PC-3 (cell line): ENCODE measurements around the gene SLCO2A1. TPM values are rescaled to one million over a fixed set of nuclear protein-coding genes. Genes with fewer than 3 reads are reported as not detected.

ENCODE experiments used
- ATAC-seq: fragments of 200-7000 bp; cut with Tn5 transposase; 2 replicates; pipeline ENCODE4 v1.9.1; 2020; ENCODE audit warnings: mild to moderate bottlenecking, moderate library complexity
- BruUV-seq: library from RNA; stranded (reverse); fragments of 400-500 nt; replicated peaks from 2 replicates; lab custom pipeline; 2021; lab: Mats Ljungman, UMichigan
- CTCF ChIA-PET: fragments of 300-600 bp; sonication (Branson Sonifier 250); formaldehyde crosslinking; loops from one replicate; lab custom pipeline; 2022; ENCODE audit warnings: antibody characterized with exemption; lab: Charles Lee
- POLR2A ChIA-PET: fragments of 300-600 bp; sonication (Branson Sonifier 250); formaldehyde crosslinking; loops from one replicate; lab custom pipeline; 2022; ENCODE audit warnings: antibody characterized with exemption; ENCODE audit not compliant: unreplicated experiment; lab: Charles Lee
- DNase-seq: peaks from one replicate; pipeline ENCODE4 v3.0.0-alpha.2; 2015
- H2AFZ ChIP-seq: fragments of 300-600 bp; sonication (generic); 2 replicates; pipeline ENCODE4 v1.6.0; 2016; ENCODE audit warnings: antibody characterized with exemption, low read length
- H3F3A ChIP-seq: fragments of 300-600 bp; sonication (generic); one replicate; pipeline ENCODE4 v1.6.0; 2017; ENCODE audit warnings: antibody characterized with exemption, low read length, control low read depth, mild to moderate bottlenecking; ENCODE audit not compliant: unreplicated experiment
- H3K27ac ChIP-seq: fragments of 300-600 bp; sonication (generic); 2 replicates; pipeline ENCODE4 v1.5.1; 2016; ENCODE audit warnings: mild to moderate bottlenecking, low read length
- H3K27me3 ChIP-seq: fragments of 300-600 bp; sonication (generic); 2 replicates; pipeline ENCODE4 v1.6.1; 2016; ENCODE audit warnings: low read length, mixed read lengths
- H3K36me3 ChIP-seq: fragments of 300-600 bp; sonication (generic); 2 replicates; pipeline ENCODE4 v1.6.1; 2016; ENCODE audit warnings: low read depth, mixed run types, low read length, mixed read lengths
- H3K4me1 ChIP-seq: fragments of 300-600 bp; sonication (generic); 2 replicates; pipeline ENCODE4 v1.5.1; 2016; ENCODE audit warnings: low read length; ENCODE audit not compliant: insufficient read depth
- H3K4me2 ChIP-seq: fragments of 300-600 bp; sonication (generic); 2 replicates; pipeline ENCODE4 v1.6.0; 2016; ENCODE audit warnings: low read length
- H3K4me3 ChIP-seq: fragments of 300-600 bp; sonication (generic); 2 replicates; pipeline ENCODE4 v1.5.1; 2016; ENCODE audit warnings: mild to moderate bottlenecking, low read length, mixed read lengths
- H3K79me2 ChIP-seq: fragments of 300-600 bp; sonication (generic); 2 replicates; pipeline ENCODE4 v1.6.1; 2017; ENCODE audit warnings: low read length, mixed read lengths
- H3K9ac ChIP-seq: fragments of 300-600 bp; sonication (generic); 2 replicates; pipeline ENCODE4 v1.6.0; 2016; ENCODE audit warnings: mild to moderate bottlenecking, low read length
- H3K9me2 ChIP-seq: fragments of 300-600 bp; sonication (generic); replicated peaks from 2 replicates; pipeline ENCODE4 v1.6.1; 2016; ENCODE audit warnings: mixed run types, low read length, mixed read lengths
- H3K9me3 ChIP-seq: fragments of 300-600 bp; sonication (generic); 2 replicates; pipeline ENCODE4 v1.6.1; 2016; ENCODE audit warnings: low read length, mixed read lengths
- H4K20me1 ChIP-seq: fragments of 300-600 bp; sonication (generic); 2 replicates; pipeline ENCODE4 v1.6.1; 2016; ENCODE audit warnings: low read length, mixed read lengths
- CTCF ChIP-seq: fragments of 300-600 bp; sonication (generic); conservative IDR thresholded peaks from 2 replicates; pipeline ENCODE4 v1.5.1; 2017; ENCODE audit warnings: antibody characterized with exemption, low read depth, mild to moderate bottlenecking, low read length
- EZH2 ChIP-seq: fragments of 300-600 bp; sonication (generic); IDR thresholded peaks from one replicate; pipeline ENCODE4 v1.6.1; 2017; ENCODE audit warnings: antibody characterized with exemption, mild to moderate bottlenecking, low read length; ENCODE audit not compliant: unreplicated experiment
- EZH2phosphoT487 ChIP-seq: fragments of 300-600 bp; sonication (generic); IDR thresholded peaks from 2 replicates; pipeline ENCODE4 v1.6.1; 2018; ENCODE audit warnings: mild to moderate bottlenecking, antibody characterized with exemption, low read length, borderline replicate concordance
- intact Hi-C: fragments of 100-400 bp; cut with micrococcal nuclease; formaldehyde crosslinking; loops from 2 replicates; pipeline ENCODE4 v1.9.0; 2023
- total RNA-seq: library from RNA; depleted of rRNA; stranded (reverse); fragments of >200 nt; gene quantifications from 2 replicates; pipeline ENCODE4 v1.2.3, GENCODE V29; 2014

The SLCO2A1 gene
- total RNA-seq, 1 experiment from 2014 or later = not detected

DNA sequence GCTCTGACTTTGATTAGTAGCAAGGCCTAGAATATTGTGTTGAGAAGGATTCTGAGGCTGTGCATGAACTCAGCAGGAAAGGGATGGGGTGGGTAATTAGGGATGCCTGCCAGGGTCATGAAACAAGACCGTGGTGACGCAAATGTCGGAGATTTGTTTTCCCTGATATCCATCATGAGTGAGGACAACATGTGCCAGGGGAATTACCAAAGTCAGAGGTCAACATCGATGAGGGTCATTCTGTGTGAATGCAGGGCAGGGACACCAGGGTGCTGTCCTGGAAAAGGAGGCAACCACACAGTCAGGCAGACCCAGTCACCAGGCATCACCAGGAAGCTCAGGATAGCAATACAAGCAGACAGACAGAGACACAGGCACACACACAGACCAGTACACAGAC lies 52.2 kb downstream of the SLCO2A1 start:
- BruUV-seq = no TSS peak
- POLR2A ChIA-PET = no interaction called here
- intact Hi-C loops = no loop called here

GRCh38 chr3:133973249-133973980 lies 56.3 kb downstream of the SLCO2A1 start:
- no peak overlapping the region for H3K27ac ChIP-seq
- no peak overlapping the region for H2AFZ ChIP-seq
- ChIA-PET POLR2A (no interaction called here), CTCF (no interaction called here)
- TF ChIP-seq EZH2phosphoT487 (no peak), CTCF (no peak), EZH2 (no peak)
- H3K4me2 ChIP-seq = no peak overlapping the region
- no peaks in the 10 kb centered on the region for H3K9me3 ChIP-seq
- H3K9ac ChIP-seq = no peak overlapping the region
- H4K20me1 ChIP-seq = no peaks in the 10 kb centered on the region
- no peaks in the 10 kb centered on the region for H3K4me1 ChIP-seq
- ATAC-seq (no peak), DNase-seq (no peak)
- no peaks in the 10 kb centered on the region for H3K36me3 ChIP-seq
- H3K4me3 ChIP-seq = no peak overlapping the region
- H3K27me3 ChIP-seq = no peaks in the 10 kb centered on the region
- no TSS peak for BruUV-seq
- no peaks in the 10 kb centered on the region for H3F3A ChIP-seq
- no peaks in the 10 kb centered on the region for H3K79me2 ChIP-seq
- intact Hi-C loops = no loop called here
- no peaks in the 10 kb centered on the region for H3K9me2 ChIP-seq

More for the DNA sequence above, 52.2 kb downstream of the SLCO2A1 start:
- Histone ChIP-seq H3K9me2 (no peaks in the 10 kb centered on the region), H3K36me3 (no peaks in the 10 kb centered on the region), H4K20me1 (no peaks in the 10 kb centered on the region), H3K4me3 (no peak overlapping the region), H3K9me3 (no peaks in the 10 kb centered on the region), H3K27me3 (no peaks in the 10 kb centered on the region), H2AFZ (no peak overlapping the region), H3K9ac (no peak overlapping the region), H3K4me1 (no peaks in the 10 kb centered on the region), H3K4me2 (no peak overlapping the region), H3K79me2 (no peaks in the 10 kb centered on the region), H3F3A (no peaks in the 10 kb centered on the region), H3K27ac (no peak overlapping the region)
- no peak for TF ChIP-seq EZH2phosphoT487
- TF ChIP-seq CTCF = no peak
- no peak for TF ChIP-seq EZH2
- CTCF ChIA-PET = no interaction called here
- ATAC-seq (no peak), DNase-seq (no peak)

- ATAC-seq (no peak), DNase-seq (no peak)
- no peaks in the 10 kb centered on the region for H3K4me1 ChIP-seq
- H3K4me3 ChIP-seq = no peak overlapping the region
- H3K27ac ChIP-seq = no peak overlapping the region
- no TSS peak for BruUV-seq
- ChIA-PET POLR2A (no interaction called here), CTCF (no interaction called here)
- no peaks in the 10 kb centered on the region for H3K9me3 ChIP-seq
- H3K27me3 ChIP-seq = no peaks in the 10 kb centered on the region
- no peaks in the 10 kb centered on the region for H3K79me2 ChIP-seq
- no peaks in the 10 kb centered on the region for H3K36me3 ChIP-seq
- H3K9me2 ChIP-seq = no peaks in the 10 kb centered on the region
- TF ChIP-seq EZH2 (no peak), CTCF (no peak), EZH2phosphoT487 (no peak)
- H2AFZ ChIP-seq = no peak overlapping the region
- H4K20me1 ChIP-seq = no peaks in the 10 kb centered on the region
- H3K4me2 ChIP-seq = no peak overlapping the region
- no peaks in the 10 kb centered on the region for H3F3A ChIP-seq
- intact Hi-C loops = no loop called here
- H3K9ac ChIP-seq = no peak overlapping the region
These were observed 57.6 kb downstream of the SLCO2A1 start for GRCh38 chr3:133972156-133972555.
